ENCODE data around the gene SLU7. TPM values are rescaled to one million over a fixed set of nuclear protein-coding genes. Genes with fewer than 3 reads are reported as not detected.
A peak's percentile ranks its signal among the peaks of the same experiment; 100 is the strongest.

SLU7 gene
- total RNA-seq, 1 experiment from 2014 or later = 62.8 TPM

- no peak overlapping the region for H3K4me3 Mint-ChIP-seq (ENCODE audit: low read depth, unreplicated experiment)
- no peak for TF ChIP-seq CTCF (IDR thresholded peaks at IDR 0.05; ENCODE audit: unreplicated experiment)
- peak overlapping the region; percentile 50 for H3K27ac Mint-ChIP-seq (ENCODE audit: unreplicated experiment)
- H3K27me3 Mint-ChIP-seq (ENCODE audit: unreplicated experiment) = no peaks in the 10 kb centered on the region
- peaks cover 19% of the 10 kb centered on the region for H3K4me1 Mint-ChIP-seq (ENCODE audit: low read depth, unreplicated experiment)
- no peak for DNase-seq
- intact Hi-C loops (cut with micrococcal nuclease; ENCODE audit: unreplicated experiment) = no loop called here
- CTCF ChIA-PET = interaction anchor here (0.8 to 2.9 kb wide), 3 partner anchors 9 to 21 kb away, joined by 3 to 25 read pairs (median 9); no protein-coding TSS in a partner anchor
- no TSS peak for BruUV-seq (replicated peaks)
- H3K36me3 Mint-ChIP-seq (ENCODE audit: insufficient read depth, unreplicated experiment) = peaks cover 3% of the 10 kb centered on the region
- H3K9me3 Mint-ChIP-seq (ENCODE audit: low read depth, unreplicated experiment) = no peaks in the 10 kb centered on the region
Observed at GRCh38 chr5:160458806-160459800, 40.2 kb upstream of the SLU7 start.

- no peak for TF ChIP-seq CTCF (IDR thresholded peaks at IDR 0.05; ENCODE audit: unreplicated experiment)
- CTCF ChIA-PET = interaction anchor here (1.2 kb wide), 1 partner anchor 11 kb away, joined by 3 read pairs; no protein-coding TSS in a partner anchor
- intact Hi-C loops (cut with micrococcal nuclease; ENCODE audit: unreplicated experiment) = no loop called here
- H3K4me3 Mint-ChIP-seq (ENCODE audit: low read depth, unreplicated experiment) = no peak overlapping the region
- DNase-seq = no peak
- no peaks in the 10 kb centered on the region for H3K9me3 Mint-ChIP-seq (ENCODE audit: low read depth, unreplicated experiment)
- no TSS peak for BruUV-seq (replicated peaks)
- no peaks in the 10 kb centered on the region for H3K36me3 Mint-ChIP-seq (ENCODE audit: insufficient read depth, unreplicated experiment)
- H3K27me3 Mint-ChIP-seq (ENCODE audit: unreplicated experiment) = no peaks in the 10 kb centered on the region
- H3K4me1 Mint-ChIP-seq (ENCODE audit: low read depth, unreplicated experiment) = peaks cover 11% of the 10 kb centered on the region
- H3K27ac Mint-ChIP-seq (ENCODE audit: unreplicated experiment) = no peak overlapping the region
Observed at GRCh38 chr5:160457252-160457651, 38.4 kb upstream of the SLU7 start.

GRCh38 chr5:160456480-160457177 is 37.7 kb upstream of the SLU7 start:
- intact Hi-C loops (cut with micrococcal nuclease; ENCODE audit: unreplicated experiment) = no loop called here
- CTCF ChIA-PET = interaction anchor here (0.7 kb wide), 1 partner anchor 21 kb away, joined by 8 read pairs; no protein-coding TSS in a partner anchor
- no peak overlapping the region for H3K27ac Mint-ChIP-seq (ENCODE audit: unreplicated experiment)
- H3K4me1 Mint-ChIP-seq (ENCODE audit: low read depth, unreplicated experiment) = peaks cover 11% of the 10 kb centered on the region
- no peaks in the 10 kb centered on the region for H3K36me3 Mint-ChIP-seq (ENCODE audit: insufficient read depth, unreplicated experiment)
- no peaks in the 10 kb centered on the region for H3K9me3 Mint-ChIP-seq (ENCODE audit: low read depth, unreplicated experiment)
- DNase-seq = no peak
- no peaks in the 10 kb centered on the region for H3K27me3 Mint-ChIP-seq (ENCODE audit: unreplicated experiment)
- no peak for TF ChIP-seq CTCF (IDR thresholded peaks at IDR 0.05; ENCODE audit: unreplicated experiment)
- BruUV-seq (replicated peaks) = no TSS peak
- no peak overlapping the region for H3K4me3 Mint-ChIP-seq (ENCODE audit: low read depth, unreplicated experiment)

- Mint-ChIP-seq H3K27me3 (ENCODE audit: unreplicated experiment) (no peaks in the 10 kb centered on the region), H3K4me3 (ENCODE audit: low read depth, unreplicated experiment) (no peak overlapping the region), H3K36me3 (ENCODE audit: insufficient read depth, unreplicated experiment) (no peaks in the 10 kb centered on the region), H3K27ac (ENCODE audit: unreplicated experiment) (no peak overlapping the region), H3K9me3 (ENCODE audit: low read depth, unreplicated experiment) (no peaks in the 10 kb centered on the region), H3K4me1 (ENCODE audit: low read depth, unreplicated experiment) (peaks cover 11% of the 10 kb centered on the region)
- no peak for TF ChIP-seq CTCF (IDR thresholded peaks at IDR 0.05; ENCODE audit: unreplicated experiment)
- CTCF ChIA-PET = interaction anchor here (0.6 kb wide), 1 partner anchor 17 kb away, joined by 3 read pairs; no protein-coding TSS in a partner anchor
- no TSS peak for BruUV-seq (replicated peaks)
- no peak for DNase-seq
- intact Hi-C loops (cut with micrococcal nuclease; ENCODE audit: unreplicated experiment) = no loop called here
Observed at GRCh38 chr5:160455600-160455999, 36.7 kb upstream of the SLU7 start.

Data from Calu3 (cell line).